Upper lobe of right lung (tissue), 1 donor: ENCODE data around the gene CLEC16A. TPM values are rescaled to one million over a fixed set of nuclear protein-coding genes. Genes with fewer than 3 reads are reported as not detected.

Experiments used
- ATAC-seq: fragments of 200-7000 bp; cut with Tn5 transposase; one replicate; pipeline ENCODE4 v1.9.1; 2020; ENCODE audit warnings: mild to moderate bottlenecking, moderate library complexity
- DNase-seq: peaks from one replicate; pipeline ENCODE4 v3.0.0-alpha.2; 2020
- H3K27ac ChIP-seq: fragments of 200-600 bp; one replicate; pipeline ENCODE4 v1.8.0; 2022
- H3K27me3 ChIP-seq: fragments of 200-600 bp; one replicate; pipeline ENCODE4 v1.8.0; 2022; ENCODE audit warnings: mild to moderate bottlenecking
- H3K36me3 ChIP-seq: fragments of 200-600 bp; one replicate; pipeline ENCODE4 v1.8.0; 2022
- H3K4me1 ChIP-seq: fragments of 200-600 bp; one replicate; pipeline ENCODE4 v1.8.0; 2022
- H3K4me3 ChIP-seq: fragments of 200-600 bp; one replicate; pipeline ENCODE4 v1.8.0; 2022; ENCODE audit warnings: mild to moderate bottlenecking
- H3K9me3 ChIP-seq: fragments of 200-600 bp; one replicate; pipeline ENCODE4 v1.8.0; 2022
- CTCF ChIP-seq: fragments of 200-600 bp; IDR thresholded peaks from one replicate; pipeline ENCODE4 v1.8.0; 2022; ENCODE audit warnings: antibody characterized with exemption
- intact Hi-C: fragments of 100-400 bp; cut with DNase I; formaldehyde crosslinking; loops from one replicate; pipeline ENCODE4 v1.11.0; 2022
- total RNA-seq: library from RNA; stranded (reverse); fragmentation: NEBNext Ultra II Directional; extraction: Animal tissue kit (Norgen Biotek cat#: 25700); gene quantifications from one replicate; pipeline ENCODE4 v1.2.1, GENCODE V29; 2021
- donor health status: DM: no; HTN: yes; CAD: no; lungs with severe emphysema.

Gene CLEC16A
- total RNA-seq, 1 donor from 2014 or later, result 36.9 TPM

- Histone ChIP-seq H3K36me3 (peaks cover 18% of the 10 kb centered on the region), H3K9me3 (no peaks in the 10 kb centered on the region), H3K27ac (peak overlapping the region; percentile 51), H3K27me3 (no peaks in the 10 kb centered on the region), H3K4me3 (no peak overlapping the region), H3K4me1 (peaks cover 4% of the 10 kb centered on the region)
- intact Hi-C loops, result no loop called here
- TF ChIP-seq CTCF, result no peak
- DNase-seq, result peak; percentile 29
- no peak for ATAC-seq
Measured at GRCh38 chr16:11059588-11059987, 115.2 kb downstream of the CLEC16A start.

GRCh38 chr16:11060364-11060763 is 116.0 kb downstream of the CLEC16A start:
- intact Hi-C loops, result no loop called here
- Histone ChIP-seq H3K27ac (no peak overlapping the region), H3K4me3 (no peak overlapping the region), H3K36me3 (peaks cover 24% of the 10 kb centered on the region), H3K4me1 (peaks cover 4% of the 10 kb centered on the region), H3K9me3 (no peaks in the 10 kb centered on the region), H3K27me3 (no peaks in the 10 kb centered on the region)
- DNase-seq (no peak), ATAC-seq (no peak)
- TF ChIP-seq CTCF, result no peak

- H3K9me3 ChIP-seq, result no peaks in the 10 kb centered on the region
- ATAC-seq, result no peak
- intact Hi-C loops, result no loop called here
- no peaks in the 10 kb centered on the region for H3K27me3 ChIP-seq
- peaks cover 24% of the 10 kb centered on the region for H3K36me3 ChIP-seq
- no peak overlapping the region for H3K27ac ChIP-seq
- H3K4me3 ChIP-seq, result no peak overlapping the region
- TF ChIP-seq CTCF, result no peak
- H3K4me1 ChIP-seq, result peaks cover 4% of the 10 kb centered on the region
- peak; percentile 25 for DNase-seq
Measured at GRCh38 chr16:11060842-11061241, 116.5 kb downstream of the CLEC16A start.

GRCh38 chr16:11061629-11062270 is 117.4 kb downstream of the CLEC16A start:
- DNase-seq (peak; percentile 31), ATAC-seq (no peak)
- Histone ChIP-seq H3K27me3 (no peaks in the 10 kb centered on the region), H3K9me3 (no peaks in the 10 kb centered on the region), H3K4me1 (peaks cover 4% of the 10 kb centered on the region), H3K36me3 (peaks cover 24% of the 10 kb centered on the region), H3K4me3 (no peak overlapping the region), H3K27ac (no peak overlapping the region)
- intact Hi-C loops, result no loop called here
- TF ChIP-seq CTCF, result no peak

GRCh38 chr16:11063448-11064201 is 119.3 kb downstream of the CLEC16A start:
- no peaks in the 10 kb centered on the region for H3K9me3 ChIP-seq

More at GRCh38 chr16:11063448-11064201, 119.3 kb downstream of the CLEC16A start:
- Histone ChIP-seq H3K27me3 (no peaks in the 10 kb centered on the region), H3K4me3 (no peak overlapping the region), H3K27ac (no peak overlapping the region), H3K4me1 (peaks cover 4% of the 10 kb centered on the region), H3K36me3 (peaks cover 33% of the 10 kb centered on the region)
- intact Hi-C loops, result no loop called here
- ATAC-seq (no peak), DNase-seq (no peak)
- no peak for TF ChIP-seq CTCF
